Thymus (tissue), 11 donors: Measurements from ENCODE around the gene RTKN2. TPM values are rescaled to one million over a fixed set of nuclear protein-coding genes. Genes with fewer than 3 reads are reported as not detected.

Source experiments
- DNase-seq, 9 donors: peaks; one replicate each; pipeline ENCODE4 v3.0.0-alpha.2; 2013; ENCODE audit warnings: low spot score in 9 of 9, low read depth in 6 of 9, missing footprints in 1 of 9
- H3K27ac ChIP-seq, 2 donors: one replicate each; pipeline ENCODE4 v1.5.1; 2013; ENCODE audit warnings: control low read depth in 1 of 2, low read depth in 1 of 2, low read length in 1 of 2, mild to moderate bottlenecking in 1 of 2, moderate library complexity in 1 of 2
- H3K27me3 ChIP-seq, 2 donors: one replicate each; pipeline ENCODE4 v1.5.1; 2013; ENCODE audit warnings: low read length in 1 of 2; ENCODE audit not compliant: control insufficient read depth in 2 of 2, insufficient read depth in 1 of 2
- H3K36me3 ChIP-seq, 2 donors: one replicate each; pipeline ENCODE4 v1.5.1; 2013; ENCODE audit warnings: low read length in 1 of 2, mild to moderate bottlenecking in 1 of 2, moderate library complexity in 1 of 2; ENCODE audit not compliant: control insufficient read depth in 2 of 2, insufficient read depth in 2 of 2
- H3K4me1 ChIP-seq, 2 donors: one replicate each; pipeline ENCODE4 v1.5.1; 2013; ENCODE audit warnings: low read length in 2 of 2; ENCODE audit not compliant: control insufficient read depth in 2 of 2, insufficient read depth in 2 of 2
- H3K4me3 ChIP-seq, 2 donors: one replicate each; pipeline ENCODE4 v1.5.1; 2013; ENCODE audit warnings: low read length in 2 of 2, control low read depth in 1 of 2, mild to moderate bottlenecking in 1 of 2
- H3K9me3 ChIP-seq, 2 donors: one replicate each; pipeline ENCODE4 v1.5.1; 2013; ENCODE audit warnings: low read length in 1 of 2, mild to moderate bottlenecking in 1 of 2; ENCODE audit not compliant: control insufficient read depth in 2 of 2, insufficient read depth in 1 of 2
- WGBS: extraction: QIAGEN DNeasy Blood & Tissue Kit; methylation state at CpG from one replicate; pipeline ENCODE4 v1.1.7; 2013; 5-methylcytosine and 5-hydroxymethylcytosine counted together
- polyA plus RNA-seq: library from polyadenylated mRNA; stranded (reverse); fragments of 200-250 nt; gene quantifications from one replicate; pipeline ENCODE4 v1.2.3, GENCODE V29; 2013
- total RNA-seq: library from RNA; stranded (reverse); fragments of 120-200 nt; gene quantifications from one replicate; pipeline ENCODE4 v1.2.4, GENCODE V29; 2013
- donor health status: healthy.

RTKN2 gene
- total and polyA plus RNA-seq, 2 donors = 5.0 to 6.2 TPM

DNA sequence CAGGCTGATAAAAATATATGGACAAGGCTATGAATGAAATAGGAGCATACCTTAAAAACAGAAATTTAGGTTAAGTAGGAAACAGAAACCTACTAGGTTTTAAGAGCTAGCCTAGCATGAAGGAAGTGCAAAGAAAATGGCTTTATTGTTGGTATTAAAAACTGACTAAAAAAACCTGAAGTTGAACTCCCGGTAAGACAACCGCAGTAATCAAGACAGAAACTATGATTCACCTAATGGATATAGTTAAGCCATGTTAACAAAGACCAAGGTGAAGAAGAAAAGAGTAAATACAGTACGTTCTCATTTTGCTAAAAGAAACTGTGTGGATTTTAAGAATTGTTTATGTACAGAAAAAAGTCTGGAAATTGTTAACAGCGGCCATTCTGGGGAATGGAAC lies 2.5 kb downstream of the RTKN2 start:
- H3K27ac ChIP-seq = no peak overlapping the region
- 82% methylated on average over 4 of the region's 4 CpGs for WGBS
- no peak overlapping the region for H3K4me3 ChIP-seq
- no peaks in the 10 kb centered on the region for H3K9me3 ChIP-seq
- no peak for DNase-seq
- H3K36me3 ChIP-seq = no peaks in the 10 kb centered on the region
- H3K4me1 ChIP-seq = peaks cover 5 to 11% of the 10 kb centered on the region in 2 donors
- H3K27me3 ChIP-seq = peaks cover 0 to 16% of the 10 kb centered on the region in 2 donors

DNA sequence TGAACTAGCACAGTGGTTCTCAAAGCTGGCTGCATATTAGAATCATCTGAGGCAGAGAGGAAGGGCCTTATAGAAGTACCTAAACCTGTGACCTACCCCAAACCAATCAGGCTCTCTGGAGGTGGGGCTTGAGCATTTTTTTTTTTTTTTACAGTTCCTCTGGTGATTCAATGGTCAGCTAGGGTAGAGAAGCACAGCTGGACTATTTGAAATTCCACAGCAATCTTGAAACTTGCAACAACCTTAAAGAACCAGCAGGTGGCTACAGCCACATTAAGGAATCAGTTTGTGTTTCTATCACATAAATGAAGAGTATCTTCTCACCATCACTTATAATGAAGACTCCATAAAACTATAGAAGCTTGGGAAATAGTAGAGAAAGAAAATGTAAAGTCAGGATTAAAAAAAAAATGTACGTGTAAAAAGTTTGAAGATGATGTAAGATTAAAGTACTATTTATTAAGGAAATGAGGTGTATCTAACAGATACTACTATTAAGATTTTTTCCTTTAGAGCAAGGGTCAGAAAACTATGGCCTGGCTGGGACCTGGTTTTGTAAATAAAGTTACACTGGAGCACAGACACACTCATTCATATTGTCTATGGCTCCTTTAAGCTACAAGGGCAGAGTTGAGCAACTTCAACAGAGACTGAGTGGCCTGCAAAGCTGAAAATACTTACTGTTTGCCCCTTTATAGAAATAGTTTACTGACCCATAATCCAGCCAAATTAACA lies 3.8 kb downstream of the RTKN2 start:
- Histone ChIP-seq H3K4me3 (no peak overlapping the region), H3K27me3 (peaks cover 0 to 16% of the 10 kb centered on the region in 2 donors)

DNA sequence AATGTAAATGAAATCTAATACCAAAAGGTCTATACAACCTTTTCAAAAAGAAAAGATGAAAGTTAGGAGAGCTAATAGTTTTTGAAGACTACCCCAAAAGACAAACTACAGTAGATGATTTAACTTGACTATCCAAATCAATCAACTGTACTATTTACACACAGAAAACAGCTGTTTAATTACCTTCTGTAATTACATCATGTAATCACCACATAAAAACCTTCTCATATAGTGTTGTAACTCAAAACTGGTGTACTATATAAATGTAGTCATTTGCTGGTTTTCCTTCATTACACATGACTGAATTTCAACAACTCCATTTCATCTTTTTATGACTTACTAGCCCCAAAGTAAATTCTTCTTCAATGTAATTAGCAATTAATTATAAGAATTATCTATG lies 4.5 kb downstream of the RTKN2 start:
- Histone ChIP-seq H3K27ac (no peak overlapping the region), H3K4me1 (peaks cover 5 to 9% of the 10 kb centered on the region in 2 donors), H3K9me3 (no peaks in the 10 kb centered on the region), H3K27me3 (peaks cover 0 to 12% of the 10 kb centered on the region in 2 donors), H3K4me3 (no peak overlapping the region), H3K36me3 (no peaks in the 10 kb centered on the region)
- no peak for DNase-seq

More for the DNA sequence above, 3.8 kb downstream of the RTKN2 start:
- DNase-seq = peak in 1 of 9 donors; percentile 41
- WGBS = 44% methylated on average over 1 of the region's 1 CpG
- Histone ChIP-seq H3K4me1 (peaks cover 5 to 11% of the 10 kb centered on the region in 2 donors), H3K27ac (no peak overlapping the region), H3K36me3 (no peaks in the 10 kb centered on the region), H3K9me3 (no peaks in the 10 kb centered on the region)

DNA sequence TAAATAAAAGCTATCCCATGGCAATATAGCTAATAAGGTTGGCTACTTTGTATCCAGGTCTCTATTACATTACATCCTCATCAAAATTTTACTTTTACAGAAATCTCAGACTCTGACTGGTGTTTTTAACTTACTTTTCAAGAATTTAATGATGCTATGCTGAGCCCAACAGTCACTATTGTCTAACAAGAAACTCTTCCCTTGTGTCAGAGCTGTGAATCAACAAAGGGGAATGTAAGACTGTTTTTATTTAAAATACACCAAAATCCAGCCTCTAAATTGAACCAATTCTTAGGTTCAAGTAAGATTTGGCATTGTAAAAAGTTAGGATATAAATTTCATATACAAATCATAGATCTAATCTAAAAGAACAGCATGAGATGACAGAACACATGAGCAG lies 7.0 kb downstream of the RTKN2 start:
- Histone ChIP-seq H3K27me3 (no peaks in the 10 kb centered on the region), H3K27ac (no peak overlapping the region), H3K4me3 (no peak overlapping the region), H3K9me3 (no peaks in the 10 kb centered on the region), H3K4me1 (no peaks in the 10 kb centered on the region), H3K36me3 (no peaks in the 10 kb centered on the region)
- no peak for DNase-seq

DNA sequence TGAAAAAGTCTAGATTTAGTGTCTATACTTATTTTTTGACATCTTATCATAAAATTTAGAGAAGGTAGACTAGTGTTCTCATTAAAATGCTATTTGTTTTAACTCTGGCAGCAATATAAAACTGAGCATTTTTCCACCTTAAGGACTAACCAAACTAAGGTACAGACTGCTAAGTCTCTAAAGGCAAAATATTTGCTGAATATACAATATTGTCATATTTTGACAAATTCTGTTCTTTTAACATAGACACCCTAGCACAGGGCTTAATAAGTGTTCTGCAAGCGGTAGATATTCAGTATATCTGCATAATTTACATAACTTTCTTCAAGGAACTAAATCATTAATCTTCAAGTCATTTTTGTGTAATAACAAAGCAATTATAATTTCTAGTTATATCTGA lies 8.6 kb downstream of the RTKN2 start:
- WGBS = 99% methylated on average over 1 of the region's 1 CpG
- no peak for DNase-seq

DNA sequence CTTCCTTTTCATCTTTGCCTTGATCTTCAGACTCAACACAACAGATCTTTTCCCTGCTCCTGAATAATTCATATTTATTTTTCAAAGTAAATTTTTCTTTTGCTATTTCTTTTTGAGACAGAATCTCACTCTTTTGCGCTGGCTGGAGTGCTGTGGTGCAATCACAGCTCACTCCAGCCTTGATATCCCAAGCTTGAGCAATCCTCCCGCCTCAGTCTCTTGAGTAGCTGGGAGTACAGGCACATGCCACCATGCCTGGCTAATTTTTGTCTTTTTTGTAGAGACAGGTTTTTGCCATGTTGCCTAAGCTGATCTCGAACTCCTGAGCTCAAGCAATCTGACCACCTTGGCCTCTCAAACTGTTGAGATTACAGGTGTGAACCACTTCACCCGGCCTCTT lies 9.2 kb downstream of the RTKN2 start:
- Histone ChIP-seq H3K27ac (no peak overlapping the region), H3K9me3 (no peaks in the 10 kb centered on the region), H3K36me3 (no peaks in the 10 kb centered on the region), H3K4me1 (no peaks in the 10 kb centered on the region), H3K27me3 (no peaks in the 10 kb centered on the region), H3K4me3 (no peak overlapping the region)
- 87% methylated on average over 4 of the region's 4 CpGs for WGBS
- DNase-seq = no peak

More for the DNA sequence above, 8.6 kb downstream of the RTKN2 start:
- no peak overlapping the region for H3K4me3 ChIP-seq
- H3K9me3 ChIP-seq = no peaks in the 10 kb centered on the region
- no peaks in the 10 kb centered on the region for H3K27me3 ChIP-seq
- H3K36me3 ChIP-seq = no peaks in the 10 kb centered on the region
- no peak overlapping the region for H3K27ac ChIP-seq
- no peaks in the 10 kb centered on the region for H3K4me1 ChIP-seq

DNA sequence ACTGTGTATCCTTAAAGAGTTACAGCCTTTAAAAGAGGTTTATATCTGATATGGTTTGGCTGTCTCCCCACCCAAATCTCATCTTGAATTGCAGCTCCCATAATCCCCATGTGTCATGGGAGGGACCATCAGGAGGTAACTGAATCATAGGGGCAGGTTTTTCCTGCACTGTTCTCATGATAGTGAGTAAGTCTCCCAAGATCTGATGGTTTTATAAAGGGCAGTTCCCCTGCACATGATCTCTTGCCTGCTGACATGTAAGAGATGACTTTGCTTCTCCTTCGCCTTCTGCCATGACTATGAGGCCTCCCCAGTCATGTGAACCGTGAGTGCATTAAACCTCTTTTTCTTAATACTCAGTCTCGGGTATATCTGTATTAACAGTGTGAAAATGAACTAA lies 9.7 kb downstream of the RTKN2 start:
- DNase-seq = no peak
- Histone ChIP-seq H3K27ac (no peak overlapping the region), H3K27me3 (no peaks in the 10 kb centered on the region), H3K4me1 (no peaks in the 10 kb centered on the region), H3K9me3 (no peaks in the 10 kb centered on the region), H3K4me3 (no peak overlapping the region), H3K36me3 (no peaks in the 10 kb centered on the region)
- WGBS = over 99% methylated on average over 3 of the region's 3 CpGs

DNA sequence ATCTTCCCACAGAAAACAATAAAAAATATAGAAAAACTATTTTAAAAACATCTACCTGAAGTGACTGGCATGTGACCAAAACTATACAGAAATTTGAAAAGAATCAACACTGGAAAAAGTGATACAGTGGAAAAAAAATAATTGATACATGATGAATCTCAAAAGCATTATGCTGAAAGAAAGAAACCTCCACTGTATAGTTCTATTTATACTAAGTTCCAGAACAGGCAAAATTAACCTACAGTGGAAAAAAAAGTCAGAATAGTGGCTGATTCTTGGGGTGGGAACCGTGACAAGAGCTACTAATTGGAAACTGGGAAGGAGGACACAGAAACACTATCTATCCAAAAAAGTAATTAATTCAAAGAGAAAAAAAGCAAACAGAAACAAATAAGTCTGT lies 14.9 kb downstream of the RTKN2 start:
- WGBS = 93% methylated on average over 1 of the region's 1 CpG
- Histone ChIP-seq H3K4me3 (no peak overlapping the region), H3K27me3 (no peaks in the 10 kb centered on the region), H3K27ac (no peak overlapping the region), H3K36me3 (no peaks in the 10 kb centered on the region), H3K9me3 (no peaks in the 10 kb centered on the region), H3K4me1 (no peaks in the 10 kb centered on the region)
- DNase-seq = no peak

DNA sequence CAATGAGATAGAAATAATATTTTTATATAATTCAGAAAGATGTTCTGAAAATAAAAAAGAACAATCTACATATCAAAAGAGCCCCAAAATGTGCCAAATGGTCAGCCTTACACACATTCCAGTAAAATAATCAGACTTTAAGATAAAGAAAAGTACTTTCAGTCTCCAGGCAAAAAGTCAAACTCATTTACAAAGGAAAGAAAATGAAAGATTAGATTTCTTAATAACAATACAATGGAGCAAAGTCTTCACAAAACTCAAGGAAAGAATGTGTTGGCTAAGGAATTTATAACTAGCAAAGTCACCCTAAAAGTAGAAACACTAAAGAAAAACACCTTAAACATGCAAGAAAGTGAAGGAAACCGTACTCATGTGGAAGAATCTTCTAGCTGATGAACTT lies 16.6 kb downstream of the RTKN2 start:
- Histone ChIP-seq H3K4me3 (no peak overlapping the region), H3K27me3 (no peaks in the 10 kb centered on the region), H3K27ac (no peak overlapping the region), H3K4me1 (no peaks in the 10 kb centered on the region), H3K9me3 (no peaks in the 10 kb centered on the region), H3K36me3 (no peaks in the 10 kb centered on the region)
- WGBS = 96% methylated on average over 1 of the region's 1 CpG
- no peak for DNase-seq
